ENCODE measurements around the gene SRF. TPM values are rescaled to one million over a fixed set of nuclear protein-coding genes. Genes with fewer than 3 reads are reported as not detected.

Gene SRF
- total RNA-seq, 1 experiment from 2014 or later, result 46.2 TPM

- no peak for TF ChIP-seq NFYB (CRISPR knock-in tag; conservative IDR thresholded peaks at IDR 0.05; ENCODE audit: low read depth)
- no peak for TF ChIP-seq FOXP4 (CRISPR knock-in tag; IDR thresholded peaks at IDR 0.05)
- no peak for TF ChIP-seq KAT7 (CRISPR knock-in tag; IDR thresholded peaks at IDR 0.05; ENCODE audit: borderline replicate concordance)
- no peak for TF ChIP-seq E2F1 (CRISPR knock-in tag; IDR thresholded peaks at IDR 0.05)
- TF ChIP-seq E2F4 (CRISPR knock-in tag; IDR thresholded peaks at IDR 0.05; ENCODE audit: borderline replicate concordance, low read depth), result no peak
- TF ChIP-seq NR2C2 (CRISPR knock-in tag; IDR thresholded peaks at IDR 0.05), result no peak
- no peak for TF ChIP-seq ZMAT4 (CRISPR knock-in tag; IDR thresholded peaks at IDR 0.05)
- POLR2A ChIA-PET, result no interaction called here
- H3K4me3 Mint-ChIP-seq, result no peak overlapping the region
- ATAC-seq, result no peak
- H3K27me3 Mint-ChIP-seq (ENCODE audit: low read depth), result no peaks in the 10 kb centered on the region
- DNase-seq (ENCODE audit: low spot score), result no peak
- CTCF ChIA-PET, result interaction anchor here (0.9 kb wide), 1 partner anchor 218 kb away, joined by 3 read pairs; no protein-coding TSS in a partner anchor
- peak overlapping the region; percentile 51; the same call in 1 of the 2 replicates for H3K27ac Mint-ChIP-seq
- H3K4me1 Mint-ChIP-seq, result no peaks in the 10 kb centered on the region
- no peaks in the 10 kb centered on the region for H3K9me3 Mint-ChIP-seq
- peaks cover 16% of the 10 kb centered on the region for H3K36me3 Mint-ChIP-seq
These were observed 20.9 kb upstream of the SRF start for GRCh38 chr6:43150051-43150751.

GRCh38 chr6:43159599-43159998 is 11.5 kb upstream of the SRF start:
- ATAC-seq (no peak), DNase-seq (ENCODE audit: low spot score) (no peak)
- Mint-ChIP-seq H3K27me3 (ENCODE audit: low read depth) (no peaks in the 10 kb centered on the region), H3K9me3 (no peaks in the 10 kb centered on the region), H3K27ac (no peak overlapping the region), H3K36me3 (peaks cover 10% of the 10 kb centered on the region), H3K4me3 (no peak overlapping the region), H3K4me1 (no peaks in the 10 kb centered on the region)
- TF ChIP-seq KAT7 (CRISPR knock-in tag; IDR thresholded peaks at IDR 0.05; ENCODE audit: borderline replicate concordance) (no peak), NFE2L1 (CRISPR knock-in tag; IDR thresholded peaks at IDR 0.05) (no peak), PRRX2 (CRISPR knock-in tag; IDR thresholded peaks at IDR 0.05) (no peak), NR3C1 (CRISPR knock-in tag; conservative IDR thresholded peaks at IDR 0.05; ENCODE audit: low read depth) (no peak), FOXP1 (CRISPR knock-in tag; IDR thresholded peaks at IDR 0.05; ENCODE audit: borderline replicate concordance) (no peak), MYBL2 (CRISPR knock-in tag; IDR thresholded peaks at IDR 0.05) (no peak)
- POLR2A ChIA-PET, result no interaction called here
- CTCF ChIA-PET, result interaction anchor here (1.2 kb wide), 1 partner anchor 196 kb away, joined by 3 read pairs; no protein-coding TSS in a partner anchor

- H3K4me3 Mint-ChIP-seq, result no peak overlapping the region
- ChIA-PET CTCF (interaction anchor here (0.6 to 0.7 kb wide), 5 partner anchors 36 to 674 kb away, joined by 3 to 4 read pairs (median 3); partner anchors contain the start of gene PTK7), POLR2A (interaction anchor here (0.7 kb wide), 1 partner anchor 148 kb away, joined by 3 read pairs; no protein-coding TSS in a partner anchor)
- H3K9me3 Mint-ChIP-seq, result no peaks in the 10 kb centered on the region
- peaks cover 10% of the 10 kb centered on the region for H3K36me3 Mint-ChIP-seq
- DNase-seq (ENCODE audit: low spot score), result no peak
- no peak for ATAC-seq
- no peaks in the 10 kb centered on the region for H3K27me3 Mint-ChIP-seq (ENCODE audit: low read depth)
- H3K4me1 Mint-ChIP-seq, result no peaks in the 10 kb centered on the region
- no peak overlapping the region for H3K27ac Mint-ChIP-seq
- no peak for TF ChIP-seq ARID4B (CRISPR knock-in tag; IDR thresholded peaks at IDR 0.05; ENCODE audit: borderline replicate concordance)
- no peak for TF ChIP-seq ATF2 (CRISPR knock-in tag; IDR thresholded peaks at IDR 0.05; ENCODE audit: borderline replicate concordance, low read depth)
- TF ChIP-seq ZNF671 (CRISPR knock-in tag; IDR thresholded peaks at IDR 0.05), result no peak
- no peak for TF ChIP-seq CBFB (CRISPR knock-in tag; IDR thresholded peaks at IDR 0.05; ENCODE audit: low read depth)
- no peak for TF ChIP-seq NFYB (CRISPR knock-in tag; conservative IDR thresholded peaks at IDR 0.05; ENCODE audit: low read depth)
- no peak for TF ChIP-seq ZNF263 (CRISPR knock-in tag; IDR thresholded peaks at IDR 0.05; ENCODE audit: low read depth)
- TF ChIP-seq ZNF138 (CRISPR knock-in tag; conservative IDR thresholded peaks at IDR 0.05), result no peak
- TF ChIP-seq KAT7 (CRISPR knock-in tag; IDR thresholded peaks at IDR 0.05; ENCODE audit: borderline replicate concordance), result no peak
- TF ChIP-seq MLX (CRISPR knock-in tag; IDR thresholded peaks at IDR 0.05), result no peak
These were observed 7.2 kb upstream of the SRF start for GRCh38 chr6:43163899-43164298.

Measured in WTC11 (cell line).